Stomach (tissue), 9 donors: Measurements from ENCODE around the gene SPON2. TPM values are rescaled to one million over a fixed set of nuclear protein-coding genes. Genes with fewer than 3 reads are reported as not detected.
A peak's percentile ranks its signal among the peaks of the same experiment; 100 is the strongest.

Source experiments
- DNase-seq, 2 donors: peaks; one replicate each; pipeline versions ENCODE4 v3.0.0 to v3.0.0-alpha.2; 2013 to 2019
- H3K27ac ChIP-seq, 5 donors: fragments of 200-600 bp in 4 of 5; sonication (generic) in 4 of 5; one replicate each; pipeline ENCODE4 v1.5.1; 2013 to 2019; ENCODE audit warnings: mild to moderate bottlenecking in 1 of 5, moderate library complexity in 1 of 5
- H3K27me3 ChIP-seq, 3 donors: fragments of 200-600 bp; sonication (generic); one replicate each; pipeline ENCODE4 v1.5.1; 2017 to 2019; ENCODE audit warnings: mixed run types in 1 of 3
- H3K36me3 ChIP-seq, 4 donors: fragments of 200-600 bp; sonication (generic); 1 replicate in 3 of 4; 2 replicates in 1 of 4; pipeline ENCODE4 v1.5.1; 2016 to 2019
- H3K4me1 ChIP-seq, 4 donors: fragments of 200-600 bp; sonication (generic); one replicate each; pipeline ENCODE4 v1.5.1; 2016 to 2019
- H3K4me3 ChIP-seq, 4 donors: fragments of 200-600 bp; sonication (generic) in 3 of 4; one replicate each; pipeline ENCODE4 v1.5.1; 2016 to 2019; ENCODE audit warnings: mild to moderate bottlenecking in 1 of 4
- H3K9me3 ChIP-seq, 4 donors: fragments of 200-600 bp; sonication (generic); one replicate each; pipeline ENCODE4 v1.5.1; 2016 to 2019
- CTCF ChIP-seq, 7 experiments: fragments of 450-650 bp in 4 of 7; fragments of 200-600 bp in 3 of 7; sonication (generic) in 3 of 7; IDR thresholded peaks; one replicate each; pipeline ENCODE4 v1.5.1; 2016 to 2019; ENCODE audit warnings: antibody characterized with exemption in 7 of 7, control low read depth in 2 of 7, mild to moderate bottlenecking in 1 of 7
- EP300 ChIP-seq: sonication (generic); formaldehyde crosslinking; IDR thresholded peaks from one replicate; pipeline ENCODE4 v1.6.1; 2017; ENCODE audit warnings: antibody characterized with exemption
- POLR2A ChIP-seq, 4 donors: fragments of 450-650 bp; IDR thresholded peaks; one replicate each; pipeline ENCODE4 v1.6.1; 2016; ENCODE audit warnings: antibody characterized with exemption in 4 of 4, control low read depth in 2 of 4, mild to moderate bottlenecking in 1 of 4, moderate library complexity in 1 of 4
- POLR2AphosphoS5 ChIP-seq, 3 donors: sonication (generic); formaldehyde crosslinking; IDR thresholded peaks; one replicate each; pipeline ENCODE4 v1.6.1; 2016; ENCODE audit warnings: antibody characterized with exemption in 3 of 3
- WGBS, 5 donors: extraction: QIAGEN DNeasy Blood & Tissue Kit in 3 of 5; methylation state at CpG; one replicate each; pipeline versions ENCODE4 v1.1.5 to v1.1.7; 2013 to 2018; 5-methylcytosine and 5-hydroxymethylcytosine counted together
- intact Hi-C: fragments of 100-400 bp; cut with DNase I; formaldehyde crosslinking; loops from one replicate; pipeline ENCODE4 v1.15.1; 2023; ENCODE audit warnings: low total_unique reads
- polyA plus RNA-seq, 3 donors: library from polyadenylated mRNA; stranded (reverse); fragments of 200-250 nt; gene quantifications; one replicate each; pipeline ENCODE4 v1.2.3, GENCODE V29; 2013
- total RNA-seq, 5 donors: library from RNA; depleted of rRNA; stranded (reverse); fragments of >200 nt; gene quantifications; one replicate each; pipeline versions ENCODE4 v1.1.0 to v1.2.3, GENCODE V29; 2014 to 2016
- donor health status: healthy with polysubstance abuse.
- donor health status: Bipolar disorder and iron deficiency.
- donor health status: healthy.

SPON2 gene
- total and polyA plus RNA-seq, 8 donors = 12.8 to 224 (median 47.6) TPM

DNA sequence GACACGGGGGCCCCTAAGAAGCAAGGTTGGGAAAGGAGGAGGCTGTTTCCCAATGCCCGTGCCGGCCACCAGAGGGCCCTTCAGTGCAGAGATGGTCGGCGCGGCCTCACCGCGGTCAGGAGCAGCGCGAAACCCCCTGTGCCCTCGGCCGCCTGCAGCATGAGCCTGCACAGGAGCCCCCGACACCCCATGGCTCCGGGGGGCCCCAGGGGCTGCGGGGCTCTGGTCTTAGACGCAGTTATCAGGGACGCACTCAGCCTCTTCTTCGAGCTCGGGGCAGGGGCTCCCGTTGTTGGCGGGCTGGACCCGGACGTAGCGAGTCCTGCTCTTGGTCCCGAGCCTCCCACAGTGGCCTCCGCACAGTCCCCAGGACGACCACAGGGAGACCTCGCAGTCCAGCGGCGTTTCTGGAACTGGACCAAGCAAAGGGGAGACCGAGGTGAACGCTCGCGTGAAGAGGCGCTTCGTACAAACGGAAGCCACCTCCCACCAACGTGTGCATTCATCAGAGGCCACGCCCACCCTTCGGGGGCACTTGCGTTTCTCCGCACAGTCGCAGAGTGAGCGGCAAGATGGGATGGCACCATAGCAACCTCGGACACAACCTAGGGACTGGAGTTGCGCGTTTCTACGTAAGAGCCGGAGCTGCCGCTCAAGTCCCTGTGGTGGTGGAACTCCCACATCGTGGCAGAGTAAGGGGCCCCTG, 5.0 kb downstream of the SPON2 start:
- Histone ChIP-seq H3K27me3 (peaks cover 8 to 40% (median 23%) of the 10 kb centered on the region in 3 donors), H3K36me3 (peaks cover 0 to 4% (median 0%) of the 10 kb centered on the region in 4 donors), H3K4me3 (peak overlapping the region; percentile 54 to 71 (median 62)), H3K4me1 (peaks cover 32 to 57% (median 40%) of the 10 kb centered on the region in 4 donors), H3K27ac (peak overlapping the region; percentile 36 to 79 (median 71)), H3K9me3 (no peaks in the 10 kb centered on the region)
- 1 to 4% (median 3%) methylated on average over 10 to 51 of the region's 51 CpGs for WGBS, 5 donors
- intact Hi-C loops = no loop called here
- TF ChIP-seq CTCF (IDR thresholded peaks at IDR 0.05) = peak in 5 of 7 experiments; percentile 84 to 94 (median 91)
- peak; percentile 4 to 48 (median 42) for TF ChIP-seq POLR2AphosphoS5 (IDR thresholded peaks at IDR 0.05)
- no peak for TF ChIP-seq POLR2A (IDR thresholded peaks at IDR 0.05)
- peak; percentile 83 to 96 for DNase-seq

DNA sequence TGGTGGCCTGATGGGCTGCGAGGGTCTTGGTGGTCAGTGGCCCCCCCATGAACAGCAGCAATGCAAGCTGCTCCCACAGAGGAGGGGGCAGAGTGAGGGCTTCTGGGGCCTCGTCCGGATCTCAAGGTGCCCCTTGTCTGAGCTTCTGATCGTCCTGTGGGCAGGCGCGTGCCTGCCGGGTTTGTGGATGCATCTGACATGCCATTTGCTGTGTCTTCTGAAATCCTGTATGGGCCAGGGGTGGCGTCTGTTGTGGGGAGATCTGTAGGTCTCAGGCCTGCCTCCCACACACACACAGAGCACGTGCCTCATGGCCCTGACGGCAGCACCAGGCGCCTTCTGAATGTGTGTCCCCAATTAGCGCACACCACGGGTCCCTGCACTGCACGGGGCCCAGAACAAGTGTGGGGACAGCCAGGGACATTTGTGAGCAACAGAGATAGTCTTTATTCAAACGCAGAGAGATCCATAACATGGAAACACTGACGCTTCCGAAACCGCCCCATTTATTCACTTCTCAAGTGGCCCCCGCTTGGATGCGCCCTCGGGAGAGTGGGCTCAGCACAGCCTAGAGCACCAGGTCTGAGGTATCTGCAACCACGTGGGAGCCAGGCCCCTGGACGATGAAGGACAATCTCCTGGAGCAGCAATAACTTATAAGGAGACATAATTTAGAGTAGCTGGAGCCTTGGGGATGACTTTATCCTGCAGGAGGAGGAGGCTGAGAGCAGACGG, 5.7 kb downstream of the SPON2 start:
- TF ChIP-seq CTCF (IDR thresholded peaks at IDR 0.05) (no peak), POLR2A (IDR thresholded peaks at IDR 0.05) (no peak), EP300 (no peak), POLR2AphosphoS5 (IDR thresholded peaks at IDR 0.05) (no peak)
- H3K4me1 ChIP-seq = peaks cover 25 to 50% (median 33%) of the 10 kb centered on the region in 4 donors
- DNase-seq = no peak
- 56 to 64% (median 62%) methylated on average over 17 to 24 of the region's 24 CpGs for WGBS, 5 donors
- peaks cover 0 to 4% (median 0%) of the 10 kb centered on the region in 4 donors for H3K36me3 ChIP-seq
- H3K4me3 ChIP-seq = peak overlapping the region; percentile 54 to 71 (median 62)
- intact Hi-C loops = no loop called here
- H3K27me3 ChIP-seq = peaks cover 5 to 33% (median 15%) of the 10 kb centered on the region in 3 donors
- no peaks in the 10 kb centered on the region for H3K9me3 ChIP-seq
- peak overlapping the region in 2 of 5 donors; percentile 71 to 79 for H3K27ac ChIP-seq

DNA sequence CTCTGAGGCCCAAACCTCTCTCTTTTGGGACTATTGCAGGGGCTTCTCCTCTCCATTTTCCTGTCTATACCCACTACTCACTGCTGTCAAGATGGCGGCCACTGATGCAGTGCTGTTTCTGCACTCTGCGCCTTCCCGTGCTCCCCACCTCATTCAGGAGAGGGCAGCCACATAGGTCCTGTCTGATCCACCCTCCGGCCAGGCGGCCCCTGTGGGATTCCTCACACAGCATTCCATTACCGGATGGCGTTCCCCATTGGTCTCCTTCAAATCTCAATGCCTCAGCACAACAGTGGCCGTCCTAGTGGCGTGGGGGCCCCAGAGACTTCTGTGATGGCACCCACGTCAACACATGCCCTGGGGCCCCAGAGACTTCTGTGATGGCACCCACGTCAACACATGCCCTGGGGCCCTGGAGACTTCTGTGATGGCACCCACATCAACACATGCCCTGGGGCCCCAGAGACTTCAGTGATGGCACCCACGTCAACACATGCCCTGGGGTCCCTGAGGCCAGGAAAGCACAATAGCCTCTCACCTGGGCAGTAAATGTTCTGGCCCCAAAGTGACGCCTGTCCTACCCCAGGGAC, 7.3 kb downstream of the SPON2 start:
- WGBS, 5 donors = 85 to 96% (median 93%) methylated on average over 8 to 13 of the region's 13 CpGs
- intact Hi-C loops = no loop called here
- Histone ChIP-seq H3K27me3 (peaks cover 0 to 17% (median 0%) of the 10 kb centered on the region in 3 donors), H3K9me3 (no peaks in the 10 kb centered on the region), H3K27ac (no peak overlapping the region), H3K36me3 (peaks cover 0 to 4% (median 0%) of the 10 kb centered on the region in 4 donors), H3K4me3 (no peak overlapping the region), H3K4me1 (peaks cover 10 to 33% (median 19%) of the 10 kb centered on the region in 4 donors)
- TF ChIP-seq CTCF (IDR thresholded peaks at IDR 0.05) (no peak), POLR2AphosphoS5 (IDR thresholded peaks at IDR 0.05) (no peak), POLR2A (IDR thresholded peaks at IDR 0.05) (no peak), EP300 (no peak)
- no peak for DNase-seq

DNA sequence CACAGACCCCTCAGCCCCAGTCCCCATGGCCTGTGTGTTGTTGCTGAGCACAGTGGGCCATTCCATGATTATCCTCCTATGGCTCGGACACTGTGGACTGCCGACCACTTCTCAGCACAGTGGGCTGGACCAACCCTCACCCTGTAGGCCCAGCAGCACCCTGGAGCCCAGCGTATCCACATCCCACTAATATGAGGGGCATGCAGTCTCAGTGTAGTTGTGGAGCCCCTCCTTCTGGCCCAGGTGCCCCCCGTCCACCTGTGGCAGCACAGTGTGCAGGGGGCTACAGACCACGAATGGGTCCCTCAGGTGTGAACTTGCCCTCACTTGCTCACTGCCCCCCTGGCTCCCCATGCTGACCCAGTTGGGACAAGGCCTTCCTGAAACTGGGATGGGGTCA, 7.9 kb downstream of the SPON2 start:
- no peaks in the 10 kb centered on the region for H3K9me3 ChIP-seq
- intact Hi-C loops = no loop called here
- WGBS, 5 donors = 83 to 99% (median 92%) methylated on average over 5 of the region's 5 CpGs
- H3K27me3 ChIP-seq = peaks cover 0 to 11% (median 0%) of the 10 kb centered on the region in 3 donors
- H3K4me1 ChIP-seq = peaks cover 10 to 28% (median 19%) of the 10 kb centered on the region in 4 donors
- no peak overlapping the region for H3K4me3 ChIP-seq
- H3K27ac ChIP-seq = no peak overlapping the region
- TF ChIP-seq CTCF (IDR thresholded peaks at IDR 0.05) (no peak), POLR2AphosphoS5 (IDR thresholded peaks at IDR 0.05) (no peak), POLR2A (IDR thresholded peaks at IDR 0.05) (no peak), EP300 (no peak)
- DNase-seq = no peak
- no peaks in the 10 kb centered on the region for H3K36me3 ChIP-seq
